LNCaP clone FGC (cell line): Measurements from ENCODE around the gene PLEKHA7.

Experiments
- DNase-seq: peaks from one replicate; pipeline ENCODE4 v3.0.0-alpha.2; 2011; ENCODE audit warnings: low read depth
- H3K4me3 ChIP-seq: 2 replicates; pipeline ENCODE4 v1.5.1; 2011; ENCODE audit warnings: mild to moderate bottlenecking, low read depth, low read length, control low read depth
- TF ChIP-seq, protein P1 (sequence below): IDR thresholded peaks from 2 replicates; pipeline ENCODE4 v1.5.1; 2012; ENCODE audit warnings: mild to moderate bottlenecking; ENCODE audit not compliant: control insufficient read depth, insufficient read depth; ENCODE audit errors: extremely low read depth

Gene PLEKHA7

GRCh38 chr11:16744128-16744725, 270.0 kb downstream of the PLEKHA7 start:
- TF ChIP-seq, protein P1, sequence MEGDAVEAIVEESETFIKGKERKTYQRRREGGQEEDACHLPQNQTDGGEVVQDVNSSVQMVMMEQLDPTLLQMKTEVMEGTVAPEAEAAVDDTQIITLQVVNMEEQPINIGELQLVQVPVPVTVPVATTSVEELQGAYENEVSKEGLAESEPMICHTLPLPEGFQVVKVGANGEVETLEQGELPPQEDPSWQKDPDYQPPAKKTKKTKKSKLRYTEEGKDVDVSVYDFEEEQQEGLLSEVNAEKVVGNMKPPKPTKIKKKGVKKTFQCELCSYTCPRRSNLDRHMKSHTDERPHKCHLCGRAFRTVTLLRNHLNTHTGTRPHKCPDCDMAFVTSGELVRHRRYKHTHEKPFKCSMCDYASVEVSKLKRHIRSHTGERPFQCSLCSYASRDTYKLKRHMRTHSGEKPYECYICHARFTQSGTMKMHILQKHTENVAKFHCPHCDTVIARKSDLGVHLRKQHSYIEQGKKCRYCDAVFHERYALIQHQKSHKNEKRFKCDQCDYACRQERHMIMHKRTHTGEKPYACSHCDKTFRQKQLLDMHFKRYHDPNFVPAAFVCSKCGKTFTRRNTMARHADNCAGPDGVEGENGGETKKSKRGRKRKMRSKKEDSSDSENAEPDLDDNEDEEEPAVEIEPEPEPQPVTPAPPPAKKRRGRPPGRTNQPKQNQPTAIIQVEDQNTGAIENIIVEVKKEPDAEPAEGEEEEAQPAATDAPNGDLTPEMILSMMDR, result no peak
- no peak overlapping the region for H3K4me3 ChIP-seq
- no peak for DNase-seq

DNA sequence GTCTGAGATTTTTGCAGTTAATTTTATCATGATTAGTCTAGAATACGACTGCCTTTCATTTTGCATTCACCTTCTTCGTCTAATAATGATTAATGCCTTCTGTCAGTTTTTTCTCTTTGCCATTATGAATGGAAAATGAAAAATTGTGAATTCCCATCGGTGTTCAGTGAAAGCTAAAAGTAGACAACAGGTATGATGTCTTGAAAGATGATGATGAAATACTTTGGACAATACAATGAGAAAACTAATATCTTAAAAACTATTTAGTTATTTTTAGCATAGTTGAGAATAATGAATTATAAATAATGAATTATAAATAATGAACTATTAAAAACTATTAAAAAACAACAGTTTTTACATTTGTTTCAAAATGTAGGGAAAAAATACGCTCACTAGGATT, 270.7 kb downstream of the PLEKHA7 start:
- no peak for DNase-seq
- no peak overlapping the region for H3K4me3 ChIP-seq
- TF ChIP-seq, protein P1, result no peak

GRCh38 chr11:16741473-16741872, 272.7 kb downstream of the PLEKHA7 start:
- peak; percentile 54 for DNase-seq
- TF ChIP-seq, protein P1, result no peak
- no peak overlapping the region for H3K4me3 ChIP-seq

DNA sequence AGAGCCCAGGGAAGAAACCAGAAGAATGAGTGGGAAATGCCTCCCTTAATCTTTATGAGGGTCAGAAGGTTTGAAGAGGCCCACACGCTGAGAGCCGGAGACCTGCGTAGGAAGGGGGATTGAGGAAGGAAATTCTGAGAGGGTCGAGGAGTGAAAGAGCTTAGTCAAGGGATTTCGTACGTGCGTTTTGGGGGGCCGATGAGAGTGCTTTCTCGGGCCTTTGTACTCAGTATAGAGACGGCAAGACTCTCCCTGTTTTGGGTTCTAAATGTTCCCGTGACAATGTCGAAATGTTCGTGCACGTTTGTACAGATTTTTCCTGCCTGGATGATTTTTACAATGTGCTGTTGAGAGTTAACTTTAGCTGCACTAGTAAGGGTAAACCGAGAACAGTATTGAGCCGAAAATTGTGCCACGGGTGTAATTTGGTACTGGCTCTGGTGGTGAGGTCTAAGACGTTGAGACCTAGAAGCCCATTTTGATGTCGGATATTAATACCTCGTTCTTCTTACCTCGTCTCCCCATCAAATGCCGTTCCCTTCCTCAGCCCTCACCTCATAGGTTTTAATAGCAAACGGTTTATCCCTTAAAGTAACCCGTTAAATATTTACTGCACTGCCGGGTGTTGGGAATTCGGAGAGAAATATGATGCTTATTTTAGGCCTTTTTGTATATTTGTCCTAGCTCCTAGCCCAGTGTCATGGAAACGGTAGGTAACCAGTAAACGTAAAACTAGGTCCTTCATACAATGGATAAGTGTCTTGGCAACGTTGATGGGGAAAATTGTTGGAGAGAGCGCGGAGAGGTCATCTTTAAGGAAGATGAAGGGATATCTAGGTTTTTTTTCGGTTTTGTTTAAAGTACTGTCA, 275.0 kb downstream of the PLEKHA7 start:
- DNase-seq, result no peak
- TF ChIP-seq, protein P1, result no peak
- peak overlapping the region; percentile 96 for H3K4me3 ChIP-seq

DNA sequence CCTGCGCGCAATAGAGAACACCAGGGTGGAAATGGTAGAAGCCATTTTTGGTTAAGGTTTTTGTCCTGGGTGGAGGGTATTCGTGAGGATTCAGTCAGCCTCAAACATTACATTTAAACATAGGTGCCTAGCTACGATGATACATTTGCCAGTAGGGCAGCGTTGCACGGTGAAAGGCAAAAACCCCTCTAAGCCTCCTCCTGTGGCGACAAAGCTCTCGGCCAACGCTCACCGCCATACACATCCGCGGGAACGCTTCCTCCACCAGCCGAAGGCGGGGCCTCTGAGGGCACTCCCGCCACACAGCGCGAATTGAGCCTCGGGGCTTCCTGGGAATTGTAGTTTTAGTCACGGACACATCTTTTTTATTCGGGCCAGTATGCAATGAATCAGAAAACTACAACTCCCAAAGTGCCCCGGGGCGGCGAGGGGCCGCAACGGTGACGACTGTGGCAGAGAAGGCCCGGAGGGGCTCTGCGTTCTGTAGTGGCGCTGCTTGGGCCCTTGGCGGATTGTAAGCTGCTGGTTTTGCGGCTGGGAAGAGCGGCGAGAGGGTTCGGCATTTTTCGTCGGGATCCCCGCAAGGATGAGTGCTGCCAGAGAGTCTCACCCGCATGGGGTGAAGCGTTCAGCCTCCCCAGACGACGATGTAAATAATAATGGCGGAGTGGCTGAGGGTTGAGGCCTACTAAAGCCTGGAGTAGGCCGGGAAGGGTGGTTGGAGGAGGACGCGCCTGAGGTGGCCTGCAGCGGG, 275.8 kb downstream of the PLEKHA7 start, which contains the start of gene C11orf58:
TSS of gene C11orf58 (plus strand) at position 455 of the 754 bp plus-strand sequence. CDS start at position 587, 132 bp downstream.
- TF ChIP-seq, protein P1, result no peak
- peak; percentile 92 for DNase-seq
- peak within 1 kb of the TSS; percentile 96 for H3K4me3 ChIP-seq

DNA sequence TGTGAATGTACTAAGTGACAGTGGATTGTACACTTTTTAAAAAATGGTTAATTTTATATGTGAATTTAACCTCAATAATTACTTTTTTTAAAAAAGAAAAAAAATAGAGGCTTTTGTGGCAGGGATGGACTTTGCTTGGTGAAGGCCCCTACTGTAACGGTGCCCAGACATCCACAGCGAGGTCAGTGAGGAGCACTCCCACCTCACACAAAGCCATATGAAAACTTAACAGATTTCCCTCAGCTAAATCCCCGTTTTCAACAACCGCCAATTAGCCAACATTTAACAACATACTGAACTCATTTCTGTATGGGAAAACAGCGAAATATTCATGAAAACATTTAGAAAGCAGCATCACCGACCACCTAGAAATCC, 276.4 kb downstream of the PLEKHA7 start:
- TF ChIP-seq, protein P1, result no peak
- H3K4me3 ChIP-seq, result peak overlapping the region; percentile 96

More for the DNA sequence above, 276.4 kb downstream of the PLEKHA7 start:
- DNase-seq, result no peak
